ENCODE data around the gene C3orf33.

- TF ChIP-seq GATA2 (IDR thresholded peaks at IDR 0.05; ENCODE audit: low read depth, low read length) (no peak), GATA3 (IDR thresholded peaks at IDR 0.05; ENCODE audit: low read depth, low read length) (no peak)
These were observed 57.3 kb downstream of the C3orf33 start for GRCh38 chr3:155748611-155749365.

All from SH-SY5Y (cell line).